ENCODE measurements around the gene TBC1D5.

DNA sequence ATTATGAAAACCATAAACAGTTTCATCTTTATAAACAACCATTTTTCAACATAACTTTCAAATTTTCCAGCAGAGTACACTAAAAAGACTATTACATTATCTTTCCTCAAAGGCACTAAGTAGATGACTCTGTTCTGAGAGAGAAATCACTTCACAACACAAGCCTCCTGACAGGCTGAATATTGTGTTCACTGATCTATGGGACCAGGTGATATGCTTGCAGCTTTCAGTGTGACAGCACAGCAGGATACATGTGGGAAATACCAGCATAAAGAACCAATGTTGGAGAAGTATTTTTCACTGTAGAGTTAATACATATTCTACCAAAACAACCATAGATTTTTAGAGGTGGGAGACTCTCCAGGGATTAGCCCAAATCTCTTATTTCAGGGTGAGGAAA is 507.1 kb downstream of the TBC1D5 start:
- TF ChIP-seq, protein P1, sequence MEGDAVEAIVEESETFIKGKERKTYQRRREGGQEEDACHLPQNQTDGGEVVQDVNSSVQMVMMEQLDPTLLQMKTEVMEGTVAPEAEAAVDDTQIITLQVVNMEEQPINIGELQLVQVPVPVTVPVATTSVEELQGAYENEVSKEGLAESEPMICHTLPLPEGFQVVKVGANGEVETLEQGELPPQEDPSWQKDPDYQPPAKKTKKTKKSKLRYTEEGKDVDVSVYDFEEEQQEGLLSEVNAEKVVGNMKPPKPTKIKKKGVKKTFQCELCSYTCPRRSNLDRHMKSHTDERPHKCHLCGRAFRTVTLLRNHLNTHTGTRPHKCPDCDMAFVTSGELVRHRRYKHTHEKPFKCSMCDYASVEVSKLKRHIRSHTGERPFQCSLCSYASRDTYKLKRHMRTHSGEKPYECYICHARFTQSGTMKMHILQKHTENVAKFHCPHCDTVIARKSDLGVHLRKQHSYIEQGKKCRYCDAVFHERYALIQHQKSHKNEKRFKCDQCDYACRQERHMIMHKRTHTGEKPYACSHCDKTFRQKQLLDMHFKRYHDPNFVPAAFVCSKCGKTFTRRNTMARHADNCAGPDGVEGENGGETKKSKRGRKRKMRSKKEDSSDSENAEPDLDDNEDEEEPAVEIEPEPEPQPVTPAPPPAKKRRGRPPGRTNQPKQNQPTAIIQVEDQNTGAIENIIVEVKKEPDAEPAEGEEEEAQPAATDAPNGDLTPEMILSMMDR (IDR thresholded peaks at IDR 0.05 in 2 of 3, conservative IDR thresholded peaks at IDR 0.05 in 1 of 3; ENCODE audit: borderline replicate concordance in 1 of 3, insufficient read depth in 1 of 3, low read depth in 2 of 3, low read length in 2 of 3): no peak
- no peak for TF ChIP-seq JUND (IDR thresholded peaks at IDR 0.05)
- no peak for TF ChIP-seq MAX (IDR thresholded peaks at IDR 0.05)
- no peak for TF ChIP-seq SIN3A (IDR thresholded peaks at IDR 0.05; ENCODE audit: low read depth)
- no peak for TF ChIP-seq RAD21 (IDR thresholded peaks at IDR 0.05; ENCODE audit: low read depth)

Measured in HCT116 (cell line).